Ovary (tissue), 9 donors: ENCODE results near the gene POMT1. TPM values are rescaled to one million over a fixed set of nuclear protein-coding genes. Genes with fewer than 3 reads are reported as not detected.

Experiments
- DNase-seq, 5 donors: peaks; one replicate each; pipeline ENCODE4 v3.0.0-alpha.2; 2019 to 2020
- H3K27ac ChIP-seq, 2 donors: fragments of 200-600 bp; one replicate each; pipeline versions ENCODE4 v1.5.1 to v1.8.0; 2019 to 2022
- H3K27me3 ChIP-seq: fragments of 200-600 bp; one replicate; pipeline ENCODE4 v1.8.0; 2022
- H3K36me3 ChIP-seq: fragments of 200-600 bp; sonication (generic); one replicate; pipeline ENCODE4 v1.5.1; 2019
- H3K4me1 ChIP-seq: one replicate; pipeline ENCODE4 v1.8.1; 2013; ENCODE audit warnings: mild to moderate bottlenecking, moderate library complexity; ENCODE audit not compliant: insufficient read depth
- H3K4me3 ChIP-seq: fragments of 200-600 bp; sonication (generic); one replicate; pipeline ENCODE4 v1.5.1; 2017
- H3K9me3 ChIP-seq, 2 donors: fragments of 200-600 bp in 1 of 2; sonication (generic) in 1 of 2; one replicate each; pipeline versions ENCODE4 v1.5.1 to v1.8.1; 2013 to 2019; ENCODE audit warnings: mild to moderate bottlenecking in 1 of 2, moderate library complexity in 1 of 2
- EP300 ChIP-seq: sonication (generic); formaldehyde crosslinking; IDR thresholded peaks from one replicate; pipeline ENCODE4 v1.6.1; 2017; ENCODE audit warnings: antibody characterized with exemption
- POLR2A ChIP-seq: fragments of 450-650 bp; IDR thresholded peaks from one replicate; pipeline ENCODE4 v1.6.1; 2017; ENCODE audit warnings: antibody characterized with exemption, mild to moderate bottlenecking, moderate library complexity
- whole genome bisulfite sequencing, 3 donors: extraction: QIAGEN DNeasy Blood & Tissue Kit in 1 of 3; methylation state at CpG; one replicate each; pipeline versions ENCODE4 v1.1.5 to v1.1.7; 2013 to 2017; 5-methylcytosine and 5-hydroxymethylcytosine counted together
- intact Hi-C, 4 donors: fragments of 100-400 bp; cut with DNase I; formaldehyde crosslinking; loops; one replicate each; pipeline versions ENCODE4 v1.11.0 to v1.15.1; 2022 to 2023
- polyA plus RNA-seq, 2 donors: library from polyadenylated mRNA; stranded (reverse); fragments of 200-250 nt in 1 of 2; fragments of 350-450 nt in 1 of 2; fragmentation: Illumina TruSeq in 1 of 2; extraction: RNeasy Lipid Tissue Mini Kit (QIAGEN cat#74804) in 1 of 2; gene quantifications; one replicate each; pipeline ENCODE4 v1.2.3, GENCODE V29; 2013 to 2014
- total RNA-seq, 7 donors: library from RNA; depleted of rRNA in 2 of 7; stranded (reverse); fragments of >200 nt in 2 of 7; fragmentation: NEBNext Ultra II Directional in 3 of 7; extraction: Animal tissue kit (Norgen Biotek cat#: 25700) in 3 of 7; gene quantifications; one replicate each; pipeline versions ENCODE4 v1.1.0 to v1.2.4, GENCODE V29; 2016 to 2023
- TF ChIP-seq, protein P1 (sequence below), 3 donors: fragments of 450-650 bp in 2 of 3; fragments of 200-600 bp in 1 of 3; IDR thresholded peaks; one replicate each; pipeline versions ENCODE4 v1.5.1 to v1.8.0; 2016 to 2022; ENCODE audit warnings: antibody characterized with exemption in 3 of 3, mild to moderate bottlenecking in 1 of 3
- donor health status: DM: no; HTN: no; CAD: no; lungs with moderate emphysema.
- donor health status: DM: no; HTN: no; CAD: no.
- donor health status: Bipolar disorder and iron deficiency.
- donor health status: DM: yes; HTN: yes; CAD: no.
- donor health status: DM: no; HTN: no; CAD: no.
- donor health status: DM: yes; HTN: yes; CAD: no.

The POMT1 gene
- total and polyA plus RNA-seq, 9 donors = 14.6 to 30.8 (median 25.1) TPM

DNA sequence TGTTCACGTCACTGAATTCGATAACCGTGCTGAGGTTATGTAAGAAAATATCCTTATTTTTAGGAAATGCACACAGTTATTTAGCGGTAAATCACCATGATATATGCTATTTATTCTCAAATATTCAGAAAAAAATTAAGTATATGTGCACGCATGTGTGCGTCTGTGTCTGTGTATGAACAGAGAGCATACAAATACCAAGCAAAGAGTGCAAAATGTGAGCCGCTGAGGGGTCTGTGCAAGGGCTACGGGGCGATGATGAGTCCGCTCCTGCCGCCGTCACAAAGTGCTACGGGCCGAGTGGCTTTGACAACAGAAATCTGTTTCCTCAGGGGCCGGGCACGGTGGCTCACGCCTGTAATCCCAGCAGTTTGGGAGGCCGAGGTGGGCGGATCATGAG is 35.2 kb downstream of the POMT1 start:
- H3K4me1 ChIP-seq = no peaks in the 10 kb centered on the region
- intact Hi-C loops = loop anchor here in 1 of 4 donors (10.0 kb wide), 1 partner anchor 197 kb away; no protein-coding TSS in a partner anchor
- H3K4me3 ChIP-seq = no peak overlapping the region
- H3K27ac ChIP-seq = no peak overlapping the region
- 94 to 95% (median 95%) methylated on average over 19 of the region's 19 CpGs for WGBS, 3 donors
- H3K27me3 ChIP-seq = no peaks in the 10 kb centered on the region
- H3K36me3 ChIP-seq = no peaks in the 10 kb centered on the region
- DNase-seq = no peak
- no peaks in the 10 kb centered on the region for H3K9me3 ChIP-seq
- TF ChIP-seq POLR2A (no peak), EP300 (no peak)
- TF ChIP-seq, protein P1, sequence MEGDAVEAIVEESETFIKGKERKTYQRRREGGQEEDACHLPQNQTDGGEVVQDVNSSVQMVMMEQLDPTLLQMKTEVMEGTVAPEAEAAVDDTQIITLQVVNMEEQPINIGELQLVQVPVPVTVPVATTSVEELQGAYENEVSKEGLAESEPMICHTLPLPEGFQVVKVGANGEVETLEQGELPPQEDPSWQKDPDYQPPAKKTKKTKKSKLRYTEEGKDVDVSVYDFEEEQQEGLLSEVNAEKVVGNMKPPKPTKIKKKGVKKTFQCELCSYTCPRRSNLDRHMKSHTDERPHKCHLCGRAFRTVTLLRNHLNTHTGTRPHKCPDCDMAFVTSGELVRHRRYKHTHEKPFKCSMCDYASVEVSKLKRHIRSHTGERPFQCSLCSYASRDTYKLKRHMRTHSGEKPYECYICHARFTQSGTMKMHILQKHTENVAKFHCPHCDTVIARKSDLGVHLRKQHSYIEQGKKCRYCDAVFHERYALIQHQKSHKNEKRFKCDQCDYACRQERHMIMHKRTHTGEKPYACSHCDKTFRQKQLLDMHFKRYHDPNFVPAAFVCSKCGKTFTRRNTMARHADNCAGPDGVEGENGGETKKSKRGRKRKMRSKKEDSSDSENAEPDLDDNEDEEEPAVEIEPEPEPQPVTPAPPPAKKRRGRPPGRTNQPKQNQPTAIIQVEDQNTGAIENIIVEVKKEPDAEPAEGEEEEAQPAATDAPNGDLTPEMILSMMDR (IDR thresholded peaks at IDR 0.05) = no peak

DNA sequence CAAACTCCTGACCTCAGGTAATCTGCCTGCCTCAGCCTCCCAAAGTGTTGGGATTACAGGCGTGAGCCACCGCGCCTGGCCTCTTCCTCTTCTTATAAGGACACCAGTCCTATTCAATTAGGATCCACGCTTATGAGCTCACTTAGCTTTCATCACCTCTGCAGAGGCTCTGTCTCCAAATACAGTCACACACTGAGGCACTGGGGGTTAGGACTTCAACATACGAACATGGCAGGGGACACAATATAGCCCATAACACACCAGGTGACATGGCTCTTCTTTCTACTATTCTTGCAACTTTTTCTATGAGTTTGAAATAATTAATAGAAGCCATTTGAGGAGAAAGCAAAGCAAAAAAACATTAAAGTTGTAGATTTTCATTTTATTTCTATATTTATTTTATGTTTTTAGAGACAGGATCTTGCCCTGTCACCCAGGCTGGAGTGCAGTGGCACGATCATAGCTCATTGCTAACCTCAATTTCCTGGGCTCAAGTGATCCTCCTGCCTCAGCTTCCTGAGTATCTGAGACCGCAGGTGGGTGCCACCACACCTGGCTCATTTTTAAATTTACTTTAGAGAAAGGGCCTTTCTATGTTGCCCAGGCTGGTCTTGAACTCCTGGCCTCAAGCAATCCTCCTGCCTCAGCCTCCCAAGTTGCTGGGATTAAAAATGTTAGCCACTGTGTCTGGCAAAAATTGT is 36.7 kb downstream of the POMT1 start:
- no peaks in the 10 kb centered on the region for H3K4me1 ChIP-seq
- 87 to 93% (median 90%) methylated on average over 7 of the region's 7 CpGs for WGBS, 3 donors
- H3K9me3 ChIP-seq = peaks cover 3 to 5% of the 10 kb centered on the region in 2 donors
- no peak overlapping the region for H3K27ac ChIP-seq
- intact Hi-C loops = loop anchor here in 1 of 4 donors (10.0 kb wide), 1 partner anchor 195 kb away; no protein-coding TSS in a partner anchor
- no peaks in the 10 kb centered on the region for H3K27me3 ChIP-seq
- no peak for TF ChIP-seq EP300
- no peak for TF ChIP-seq POLR2A
- TF ChIP-seq, protein P1 (IDR thresholded peaks at IDR 0.05) = no peak
- no peak for DNase-seq
- H3K4me3 ChIP-seq = no peak overlapping the region
- H3K36me3 ChIP-seq = no peaks in the 10 kb centered on the region

DNA sequence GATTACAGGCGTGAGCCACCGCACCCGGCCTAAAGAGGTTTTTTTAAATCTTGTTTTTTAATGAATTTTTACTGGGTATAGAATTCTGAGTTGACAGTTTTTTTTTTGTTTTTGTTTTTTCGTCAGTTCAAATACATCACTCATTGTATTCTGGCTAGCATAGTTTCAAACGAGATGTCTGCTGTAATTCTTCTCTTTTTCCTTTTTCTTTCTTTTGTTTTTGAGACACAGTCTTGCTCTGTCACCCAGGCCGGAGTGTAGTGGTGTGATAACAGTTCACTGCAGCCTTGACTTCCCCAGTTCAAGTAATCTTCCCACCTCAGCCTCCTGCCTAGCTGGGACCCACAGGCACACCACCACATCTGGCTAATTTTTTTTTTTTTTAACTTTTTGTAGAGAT is 40.4 kb downstream of the POMT1 start:
- Histone ChIP-seq H3K36me3 (no peaks in the 10 kb centered on the region), H3K27me3 (no peaks in the 10 kb centered on the region), H3K4me1 (peaks cover 3% of the 10 kb centered on the region), H3K27ac (no peak overlapping the region), H3K9me3 (peaks cover 3 to 10% of the 10 kb centered on the region in 2 donors), H3K4me3 (no peak overlapping the region)
- intact Hi-C loops = no loop called here
- no peak for DNase-seq
- no peak for TF ChIP-seq POLR2A
- TF ChIP-seq EP300 = no peak
- TF ChIP-seq, protein P1 (IDR thresholded peaks at IDR 0.05) = no peak
- WGBS, 3 donors = 85 to 91% (median 87%) methylated on average over 6 of the region's 6 CpGs

DNA sequence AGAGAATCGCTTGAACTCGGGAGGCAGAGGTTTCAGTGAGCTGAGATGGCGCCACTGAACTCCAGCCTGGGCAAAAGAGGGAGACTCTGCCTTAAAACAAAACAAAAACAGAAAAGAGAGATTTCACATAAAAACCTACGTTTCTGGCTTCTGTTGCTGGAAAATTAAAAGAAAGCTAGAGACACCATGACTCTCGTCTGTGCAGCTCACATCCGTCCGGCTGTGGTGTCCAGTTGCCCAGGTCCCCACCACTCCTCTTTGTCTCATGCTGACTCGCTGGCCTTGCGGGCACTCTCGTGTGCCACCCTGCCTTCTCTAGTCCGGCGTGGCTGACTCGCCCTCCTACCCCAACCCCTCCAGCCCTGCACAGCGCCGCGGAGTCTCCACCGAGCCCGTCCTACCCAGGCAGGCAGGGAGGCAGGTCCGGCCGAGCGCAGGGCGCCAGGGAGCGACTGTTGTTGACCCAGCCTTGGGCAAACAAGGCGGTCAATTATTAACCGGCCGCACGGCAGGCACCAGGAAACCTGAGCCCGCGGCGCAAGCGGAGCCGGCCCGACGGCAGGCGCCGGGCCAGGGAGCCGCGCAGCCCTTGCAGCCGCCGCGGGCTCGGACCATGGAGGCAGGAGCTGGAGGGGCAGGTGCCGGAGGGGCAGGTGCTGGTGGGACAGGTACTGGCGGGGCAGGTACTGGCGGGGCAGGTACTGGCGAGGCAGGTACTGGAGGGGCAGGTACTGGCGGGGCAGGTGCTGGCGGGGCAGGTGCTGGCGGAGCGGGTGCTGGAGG is 42.5 kb downstream of the POMT1 start, which contains the start of gene PRRT1B:
TSS of gene PRRT1B (plus strand) at position 521 of the 783 bp plus-strand sequence. CDS start at position 614, 93 bp downstream.
- intact Hi-C loops = no loop called here
- TF ChIP-seq, protein P1 (IDR thresholded peaks at IDR 0.05) = no peak
- no peak for TF ChIP-seq POLR2A
- TF ChIP-seq EP300 = no peak
- Histone ChIP-seq H3K36me3 (no peaks in the 10 kb centered on the region), H3K4me3 (no peak within 1 kb of the TSS), H3K4me1 (peaks cover 3% of the 10 kb centered on the region), H3K27ac (no peak within 1 kb of the TSS), H3K9me3 (peaks cover 3 to 10% of the 10 kb centered on the region in 2 donors), H3K27me3 (no peaks in the 10 kb centered on the region)
- 13 to 18% (median 16%) methylated on average over 44 to 50 of the region's 50 CpGs for WGBS, 3 donors
- DNase-seq = no peak
